SKM-1 treated with dmso at 0.1 percent for 144 hours (cell line): ENCODE results near the gene JOSD2.

Experiments
- DNase-seq: peaks from one replicate; lab custom pipeline; 2025; ENCODE audit not compliant: unreplicated experiment; lab: John Stamatoyannopoulos, UW

The JOSD2 gene

GRCh38 chr19:50496189-50497021, 14.6 kb downstream of the JOSD2 start:
- no peak for DNase-seq

- no peak for DNase-seq
Measured at GRCh38 chr19:50495020-50495531, 15.9 kb downstream of the JOSD2 start.

- DNase-seq: no peak
Measured at GRCh38 chr19:50494186-50495019, 16.6 kb downstream of the JOSD2 start.

- DNase-seq: no peak
Measured at GRCh38 chr19:50493171-50493570, 17.8 kb downstream of the JOSD2 start.

DNA sequence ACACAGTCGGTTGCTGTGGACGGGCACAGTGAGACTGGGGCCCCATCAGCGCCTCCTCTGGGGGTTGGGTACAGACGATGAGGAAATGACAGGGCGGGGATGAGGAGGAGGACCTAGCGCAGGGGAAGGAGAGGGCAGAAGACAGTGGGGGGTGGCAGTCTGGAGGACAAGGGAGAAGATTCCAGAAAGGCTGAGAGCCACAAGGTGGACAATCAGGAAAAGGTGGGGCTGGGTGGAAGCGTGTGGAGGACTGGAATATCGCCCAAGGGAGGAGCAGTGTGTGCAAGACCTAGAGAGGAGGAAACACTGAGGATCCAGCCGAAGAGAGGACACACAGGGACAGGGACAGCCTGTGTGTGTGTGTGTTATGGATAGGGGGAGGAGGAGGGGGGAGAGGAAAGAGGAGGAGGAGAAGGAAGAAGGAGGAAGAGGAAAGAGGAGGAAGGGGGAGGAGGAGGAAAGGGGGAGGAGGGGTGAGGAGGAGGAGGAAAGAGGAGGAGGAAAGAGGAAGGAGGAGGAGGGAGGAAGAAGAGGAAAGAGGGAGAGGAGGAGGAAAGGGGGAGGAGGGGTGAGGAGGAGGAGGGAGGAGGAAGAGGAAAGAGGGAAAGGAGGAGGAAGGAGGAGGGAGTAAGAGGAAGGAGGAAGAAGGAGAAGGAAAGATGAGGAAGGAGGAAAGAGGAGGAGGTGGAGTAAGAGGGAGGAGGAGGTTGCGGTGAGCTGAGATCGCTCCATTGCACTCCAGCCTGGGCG, 18.5 kb downstream of the JOSD2 start:
- DNase-seq: peak; percentile 57

GRCh38 chr19:50490991-50491472, 20.0 kb downstream of the JOSD2 start:
- no peak for DNase-seq

DNA sequence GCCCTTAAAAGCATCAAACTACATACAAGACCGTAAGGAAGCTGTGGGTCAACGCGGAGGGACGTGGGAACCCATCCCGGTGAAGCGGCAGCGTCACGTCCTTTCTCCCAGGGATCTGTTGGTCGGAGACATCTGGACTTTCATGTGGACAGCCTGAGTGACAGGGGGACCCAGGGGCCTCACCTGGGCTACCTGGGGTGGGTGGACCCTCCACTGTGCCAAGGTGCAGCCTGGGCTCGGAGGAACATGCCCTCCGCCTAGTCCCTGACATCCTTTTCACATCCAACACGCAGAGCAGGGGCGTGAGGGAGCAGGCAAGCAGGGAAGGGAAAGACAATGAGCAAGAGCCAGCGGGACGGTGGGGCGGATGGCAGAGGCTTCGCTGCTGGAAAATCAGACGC, 20.6 kb downstream of the JOSD2 start:
- no peak for DNase-seq

- DNase-seq: no peak
Measured at GRCh38 chr19:50489461-50490011, 21.5 kb downstream of the JOSD2 start.

GRCh38 chr19:50488389-50489194, 22.4 kb downstream of the JOSD2 start:
- peak; percentile 10 for DNase-seq

DNA sequence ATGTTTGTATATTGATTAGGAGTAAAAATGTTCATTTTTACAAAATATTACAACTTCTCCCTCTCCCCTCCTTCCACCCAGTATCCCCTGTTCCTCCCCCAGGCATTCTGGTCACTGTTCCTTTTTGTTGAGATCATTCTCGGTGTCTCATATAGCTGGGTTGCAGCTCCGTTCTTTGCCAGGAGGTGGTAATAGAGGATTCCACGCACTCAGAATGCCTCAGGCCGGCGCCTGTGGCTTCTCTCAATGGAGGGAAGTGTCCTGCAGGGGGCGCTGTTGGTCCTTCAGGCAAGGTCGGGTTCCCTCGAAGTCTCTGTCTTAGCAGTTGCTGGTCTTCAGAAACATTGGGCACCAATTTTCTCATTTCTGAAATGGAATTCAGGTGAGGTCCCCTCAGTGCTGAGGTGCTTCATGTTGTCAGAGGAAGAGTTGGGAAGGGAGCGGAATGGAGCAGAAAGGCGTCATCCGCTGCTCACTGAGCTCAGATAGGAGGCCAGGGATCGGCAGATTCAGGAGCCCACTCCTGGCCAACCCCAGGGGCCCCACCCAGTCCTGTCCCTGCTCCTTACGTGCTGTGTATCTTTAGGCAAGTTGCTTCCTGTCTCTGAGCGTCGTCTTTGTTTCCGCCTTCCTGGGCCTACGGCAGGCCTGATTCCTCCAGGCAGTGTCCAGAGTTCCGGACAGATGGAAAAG, 24.0 kb downstream of the JOSD2 start:
- DNase-seq: no peak

DNA sequence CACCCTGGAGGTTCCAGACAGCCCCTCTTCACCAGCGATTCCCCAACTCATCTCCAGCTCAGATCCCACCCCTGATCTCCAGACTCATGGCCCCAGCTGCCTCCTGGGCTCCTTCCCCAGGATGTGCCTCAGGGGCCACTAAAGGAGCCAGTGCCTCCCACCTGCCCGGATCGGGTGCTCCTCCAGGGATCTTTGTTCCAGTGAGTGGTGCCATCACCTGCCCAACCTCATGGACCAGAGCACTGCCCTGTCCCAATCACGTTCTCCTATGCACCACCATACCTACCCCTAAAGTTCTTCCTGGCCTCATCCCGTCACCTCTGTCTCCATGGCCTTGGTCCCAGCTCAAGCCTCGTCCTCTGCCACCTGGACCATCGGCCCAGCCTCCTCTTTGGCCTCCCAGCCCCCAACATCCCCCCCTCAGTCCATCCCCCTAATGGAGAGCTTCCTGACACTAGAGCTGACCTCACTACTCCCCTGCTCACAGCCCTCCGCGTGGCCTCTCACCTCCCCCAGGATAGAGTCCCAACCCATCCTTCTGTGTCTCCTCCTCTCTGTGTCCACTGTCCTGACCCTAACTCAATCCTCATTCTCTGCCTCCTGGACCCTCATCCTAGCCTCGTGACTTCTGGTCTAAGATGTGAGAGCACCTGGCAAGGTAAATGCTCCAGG, 25.6 kb downstream of the JOSD2 start:
- no peak for DNase-seq

DNA sequence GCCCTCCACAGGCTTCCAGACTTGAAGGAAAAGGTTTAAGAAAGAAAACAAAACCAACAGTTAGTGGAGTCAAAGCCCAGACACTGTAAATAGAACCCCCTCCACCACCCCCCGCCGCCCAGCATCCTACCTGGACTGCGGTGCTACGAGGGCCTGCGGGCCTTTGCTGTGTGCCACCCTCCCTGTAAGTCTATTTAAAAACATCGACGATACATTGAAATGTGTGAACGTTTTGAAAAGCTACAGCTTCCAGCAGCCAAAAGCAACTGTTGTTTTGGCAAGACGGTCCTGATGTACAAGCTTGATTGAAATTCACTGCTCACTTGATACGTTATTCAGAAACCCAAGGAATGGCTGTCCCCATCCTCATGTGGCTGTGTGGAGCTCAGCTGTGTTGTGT, 28.1 kb downstream of the JOSD2 start:
- no peak for DNase-seq

GRCh38 chr19:50482271-50482855, 28.6 kb downstream of the JOSD2 start:
- no peak for DNase-seq

DNA sequence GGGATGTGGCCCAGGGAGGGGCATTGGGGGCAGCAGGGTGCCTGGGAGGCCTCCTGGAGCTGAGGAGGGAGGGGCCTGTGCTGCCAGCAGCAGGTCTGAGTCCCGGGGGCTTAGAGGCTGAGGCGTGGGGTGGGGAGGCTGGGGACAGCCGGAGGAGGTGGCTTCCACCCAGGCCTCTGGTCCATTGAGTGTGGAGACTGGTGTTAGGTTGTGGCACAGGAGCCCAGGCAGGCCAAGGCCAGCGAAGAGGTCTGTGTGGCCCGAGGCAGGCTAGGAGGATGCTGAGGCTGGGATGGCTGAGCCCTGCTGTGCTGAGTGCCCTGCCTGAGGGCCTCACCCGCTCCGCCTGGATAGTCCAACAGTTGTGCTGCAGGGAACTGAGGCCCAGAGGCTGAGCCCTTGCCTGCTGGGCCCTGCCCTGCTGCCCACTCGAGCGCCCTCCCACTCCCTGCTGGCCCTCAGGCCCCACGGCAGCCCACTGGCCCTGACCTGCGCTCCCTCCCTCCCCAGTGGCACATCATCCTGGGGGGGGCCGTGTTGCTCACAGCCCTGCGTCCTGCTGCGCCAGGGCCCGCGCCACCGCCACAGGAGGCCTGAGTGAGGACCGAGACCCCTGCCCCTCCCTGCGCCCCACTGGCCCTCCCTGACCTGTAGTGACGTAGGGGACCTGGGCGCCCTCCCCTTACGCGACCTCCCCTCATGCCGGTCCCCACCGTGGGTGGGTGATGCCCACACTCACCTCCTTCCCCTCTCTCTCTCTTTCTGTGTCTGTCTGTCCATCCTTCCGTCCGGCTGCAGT, 29.4 kb downstream of the JOSD2 start:
- no peak for DNase-seq

DNA sequence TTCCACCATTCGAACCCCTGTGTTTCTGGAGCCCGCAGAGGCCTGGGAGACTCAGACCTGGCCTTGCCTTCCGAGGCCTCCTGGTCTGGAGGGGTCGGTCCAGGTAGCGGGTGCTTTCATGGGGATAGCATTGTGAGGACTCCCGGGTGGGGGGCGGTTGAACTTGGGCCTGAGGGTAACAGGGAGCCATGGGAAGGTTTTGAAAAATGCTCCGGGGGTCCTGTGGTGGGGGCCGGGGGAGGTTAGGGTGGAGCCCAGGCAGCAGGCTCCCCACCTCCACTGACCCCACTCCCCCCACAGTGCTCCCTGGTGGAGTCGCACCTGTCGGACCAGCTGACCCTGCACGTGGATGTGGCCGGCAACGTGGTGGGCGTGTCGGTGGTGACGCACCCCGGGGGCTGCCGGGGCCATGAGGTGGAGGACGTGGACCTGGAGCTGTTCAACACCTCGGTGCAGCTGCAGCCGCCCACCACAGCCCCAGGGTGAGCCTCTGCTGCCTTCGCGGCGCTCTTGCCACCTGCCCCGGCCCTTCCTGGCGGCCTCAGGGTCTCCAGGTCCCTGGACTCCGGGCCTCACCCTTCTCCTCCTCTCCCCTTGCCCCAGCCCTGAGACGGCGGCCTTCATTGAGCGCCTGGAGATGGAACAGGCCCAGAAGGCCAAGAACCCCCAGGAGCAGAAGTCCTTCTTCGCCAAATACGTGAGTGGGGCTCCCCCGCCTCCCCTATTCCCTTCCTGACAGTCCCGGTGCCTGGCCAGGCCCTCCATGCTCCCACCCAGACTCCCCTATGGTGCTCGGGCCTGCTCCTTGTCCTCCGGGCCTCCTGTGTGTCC, 30.5 kb downstream of the JOSD2 start:
- no peak for DNase-seq

DNA sequence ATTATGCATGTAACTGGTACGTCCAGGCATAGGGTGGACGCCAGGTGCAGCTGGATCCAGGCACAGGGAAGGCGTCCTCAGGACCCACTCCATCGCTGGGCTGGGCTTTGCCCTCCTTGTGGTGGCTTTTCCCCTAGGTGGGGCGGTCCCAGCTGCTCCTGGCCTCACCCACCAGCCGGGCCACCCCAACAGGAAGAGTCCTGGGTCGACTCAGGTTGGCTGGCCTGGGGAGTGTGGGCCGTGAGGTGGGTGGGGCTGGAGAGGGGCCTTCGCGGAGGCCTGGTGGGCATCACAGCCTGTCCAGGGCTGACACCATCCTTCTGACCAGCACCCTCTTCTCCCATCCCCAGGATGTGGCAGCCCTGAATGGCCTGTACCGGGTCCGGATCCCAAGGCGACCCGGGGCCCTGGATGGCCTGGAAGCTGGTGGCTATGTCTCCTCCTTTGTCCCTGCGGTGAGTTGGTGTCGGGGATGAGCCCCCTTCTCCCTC, 31.2 kb downstream of the JOSD2 start:
- no peak for DNase-seq
